ENCODE results near the gene DNA2.

The DNA2 gene

DNA sequence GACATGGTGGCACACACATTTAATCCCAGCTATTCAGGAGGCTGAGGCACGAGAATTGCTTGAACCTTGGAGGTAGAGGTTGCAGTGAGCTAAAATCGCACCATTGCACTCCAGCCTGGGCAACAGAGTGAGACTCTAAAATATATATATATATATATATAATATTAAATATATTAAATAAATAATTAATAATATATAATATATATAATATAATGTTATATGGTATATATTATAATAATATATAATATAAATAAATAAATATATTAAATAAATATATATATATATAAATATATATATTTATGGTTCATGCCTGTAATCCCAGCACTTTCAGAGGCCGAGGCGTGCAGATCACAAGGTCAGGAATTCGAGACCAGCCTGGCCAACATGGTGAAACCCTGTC is 105.2 kb downstream of the DNA2 start:
- ATAC-seq, result no peak
- TF ChIP-seq, protein P1, sequence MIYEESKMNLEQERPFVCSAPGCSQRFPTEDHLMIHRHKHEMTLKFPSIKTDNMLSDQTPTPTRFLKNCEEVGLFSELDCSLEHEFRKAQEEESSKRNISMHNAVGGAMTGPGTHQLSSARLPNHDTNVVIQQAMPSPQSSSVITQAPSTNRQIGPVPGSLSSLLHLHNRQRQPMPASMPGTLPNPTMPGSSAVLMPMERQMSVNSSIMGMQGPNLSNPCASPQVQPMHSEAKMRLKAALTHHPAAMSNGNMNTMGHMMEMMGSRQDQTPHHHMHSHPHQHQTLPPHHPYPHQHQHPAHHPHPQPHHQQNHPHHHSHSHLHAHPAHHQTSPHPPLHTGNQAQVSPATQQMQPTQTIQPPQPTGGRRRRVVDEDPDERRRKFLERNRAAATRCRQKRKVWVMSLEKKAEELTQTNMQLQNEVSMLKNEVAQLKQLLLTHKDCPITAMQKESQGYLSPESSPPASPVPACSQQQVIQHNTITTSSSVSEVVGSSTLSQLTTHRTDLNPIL (CRISPR knock-in tag; IDR thresholded peaks at IDR 0.05; ENCODE audit: low read depth), result no peak
- TF ChIP-seq CSDC2 (CRISPR knock-in tag; IDR thresholded peaks at IDR 0.05) (no peak), GLIS3 (CRISPR knock-in tag; IDR thresholded peaks at IDR 0.05) (no peak), PPARA (CRISPR knock-in tag; IDR thresholded peaks at IDR 0.05; ENCODE audit: borderline replicate concordance) (no peak), ARNTL (CRISPR knock-in tag; IDR thresholded peaks at IDR 0.05; ENCODE audit: borderline replicate concordance, low read depth) (no peak), ZFP3 (CRISPR knock-in tag; IDR thresholded peaks at IDR 0.05) (no peak), OSR1 (CRISPR knock-in tag; IDR thresholded peaks at IDR 0.05) (no peak), ZNF8 (CRISPR knock-in tag; IDR thresholded peaks at IDR 0.05) (no peak), ESRRG (CRISPR knock-in tag; IDR thresholded peaks at IDR 0.05) (no peak), ZNF565 (CRISPR knock-in tag; conservative IDR thresholded peaks at IDR 0.05; ENCODE audit: low read depth) (no peak), SNAI2 (CRISPR knock-in tag; IDR thresholded peaks at IDR 0.05) (no peak), PATZ1 (CRISPR knock-in tag; IDR thresholded peaks at IDR 0.05; ENCODE audit: borderline replicate concordance) (no peak)
- TF ChIP-seq, protein P2, sequence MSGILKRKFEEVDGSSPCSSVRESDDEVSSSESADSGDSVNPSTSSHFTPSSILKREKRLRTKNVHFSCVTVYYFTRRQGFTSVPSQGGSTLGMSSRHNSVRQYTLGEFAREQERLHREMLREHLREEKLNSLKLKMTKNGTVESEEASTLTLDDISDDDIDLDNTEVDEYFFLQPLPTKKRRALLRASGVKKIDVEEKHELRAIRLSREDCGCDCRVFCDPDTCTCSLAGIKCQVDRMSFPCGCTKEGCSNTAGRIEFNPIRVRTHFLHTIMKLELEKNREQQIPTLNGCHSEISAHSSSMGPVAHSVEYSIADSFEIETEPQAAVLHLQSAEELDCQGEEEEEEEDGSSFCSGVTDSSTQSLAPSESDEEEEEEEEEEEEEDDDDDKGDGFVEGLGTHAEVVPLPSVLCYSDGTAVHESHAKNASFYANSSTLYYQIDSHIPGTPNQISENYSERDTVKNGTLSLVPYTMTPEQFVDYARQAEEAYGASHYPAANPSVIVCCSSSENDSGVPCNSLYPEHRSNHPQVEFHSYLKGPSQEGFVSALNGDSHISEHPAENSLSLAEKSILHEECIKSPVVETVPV (CRISPR knock-in tag; IDR thresholded peaks at IDR 0.05), result no peak

GRCh38 chr10:68365611-68366010 is 106.2 kb downstream of the DNA2 start:
- no peak for ATAC-seq

More at GRCh38 chr10:68365611-68366010, 106.2 kb downstream of the DNA2 start:
- TF ChIP-seq CSDC2 (CRISPR knock-in tag; IDR thresholded peaks at IDR 0.05), result no peak
- no peak for TF ChIP-seq TOX (CRISPR knock-in tag; IDR thresholded peaks at IDR 0.05; ENCODE audit: borderline replicate concordance)
- no peak for TF ChIP-seq ZNF565 (CRISPR knock-in tag; conservative IDR thresholded peaks at IDR 0.05; ENCODE audit: low read depth)
- no peak for TF ChIP-seq ARNTL (CRISPR knock-in tag; IDR thresholded peaks at IDR 0.05; ENCODE audit: borderline replicate concordance, low read depth)
- TF ChIP-seq, protein P2 (CRISPR knock-in tag; IDR thresholded peaks at IDR 0.05), result no peak
- TF ChIP-seq TSHZ2 (CRISPR knock-in tag; IDR thresholded peaks at IDR 0.05), result no peak
- no peak for TF ChIP-seq ZNF70 (CRISPR knock-in tag; IDR thresholded peaks at IDR 0.05)
- TF ChIP-seq ESRRG (CRISPR knock-in tag; IDR thresholded peaks at IDR 0.05), result no peak
- TF ChIP-seq OSR1 (CRISPR knock-in tag; IDR thresholded peaks at IDR 0.05), result no peak
- no peak for TF ChIP-seq RARB (CRISPR knock-in tag; IDR thresholded peaks at IDR 0.05)
- TF ChIP-seq GLIS3 (CRISPR knock-in tag; IDR thresholded peaks at IDR 0.05), result no peak
- no peak for TF ChIP-seq PPARA (CRISPR knock-in tag; IDR thresholded peaks at IDR 0.05; ENCODE audit: borderline replicate concordance)
- no peak for TF ChIP-seq ZFP3 (CRISPR knock-in tag; IDR thresholded peaks at IDR 0.05)
- no peak for TF ChIP-seq TCF4 (CRISPR knock-in tag; IDR thresholded peaks at IDR 0.05; ENCODE audit: borderline replicate concordance)
- TF ChIP-seq BACH2 (CRISPR knock-in tag; IDR thresholded peaks at IDR 0.05; ENCODE audit: borderline replicate concordance), result no peak
